Stimulated activated CD8-positive, alpha-beta memory T cell treated with anti-CD3 and anti-CD28 coated beads, Interleukin-7, amount 100 ng/mL, for 1 hour (primary cell): Measurements from ENCODE around the gene TSPYL4.

Experiments
- DNase-seq, 2 donors: peaks; one replicate each; pipeline ENCODE4 v3.0.0-alpha.2; 2020; ENCODE audit warnings: low read depth in 2 of 2

Gene TSPYL4

DNA sequence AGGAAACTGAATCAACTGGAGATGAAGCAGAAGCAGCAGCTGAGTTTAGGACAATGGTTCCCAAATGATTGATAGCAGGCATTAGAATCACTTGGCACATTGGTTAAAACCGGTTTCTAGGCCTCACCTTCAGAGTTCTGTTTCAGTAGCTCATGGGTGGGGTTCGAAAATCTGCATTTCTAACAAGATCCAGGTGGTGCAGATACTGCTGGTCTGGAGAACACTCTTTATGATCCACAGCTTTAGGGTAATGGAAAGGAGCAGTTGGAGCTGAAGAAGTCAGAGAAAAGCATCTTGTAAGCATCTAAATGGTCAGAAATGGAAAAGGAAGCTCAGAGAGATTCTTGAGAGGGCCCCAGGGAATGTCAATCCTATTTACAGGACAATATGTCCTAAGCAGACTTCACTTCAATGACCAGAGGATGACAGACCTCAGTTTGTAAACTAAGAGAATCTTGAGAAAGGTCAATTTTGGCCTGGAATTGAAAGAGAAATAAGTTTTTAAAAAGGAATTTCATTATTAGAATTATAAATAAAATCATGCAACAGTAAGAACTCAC lies 17.4 kb upstream of the TSPYL4 start:
- DNase-seq = no peak

DNA sequence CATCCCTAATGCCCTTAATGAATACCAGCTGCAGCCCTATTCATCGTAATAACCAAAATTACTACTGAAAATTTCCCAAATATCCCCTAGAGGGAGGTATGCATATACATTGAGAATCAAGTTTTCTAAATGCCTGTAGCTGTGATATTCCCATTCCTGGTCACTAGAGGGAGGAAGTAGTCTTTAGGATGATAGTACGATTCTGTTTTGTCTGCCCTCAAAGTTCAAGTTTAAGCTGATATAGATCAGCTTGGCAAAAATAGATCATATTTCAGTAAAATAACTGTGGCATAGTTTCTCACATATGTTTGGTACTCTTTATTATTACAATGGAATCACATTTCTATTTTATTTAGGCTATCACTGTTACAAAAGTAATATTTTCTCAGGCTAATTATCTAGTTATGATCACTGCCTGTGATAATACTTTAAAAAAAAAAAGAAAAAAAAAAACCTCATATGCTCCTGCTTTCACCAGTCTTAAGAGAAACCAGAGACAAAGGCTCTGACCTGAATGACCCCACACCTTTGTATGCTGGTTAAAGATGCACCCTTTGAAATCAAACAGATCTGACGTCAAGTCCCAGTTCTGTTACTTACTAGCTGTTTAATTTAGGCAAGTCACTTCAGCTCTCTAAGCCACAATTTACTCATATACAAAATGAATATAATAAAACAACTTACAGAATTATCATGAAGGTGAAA lies 14.9 kb upstream of the TSPYL4 start:
- no peak for DNase-seq

DNA sequence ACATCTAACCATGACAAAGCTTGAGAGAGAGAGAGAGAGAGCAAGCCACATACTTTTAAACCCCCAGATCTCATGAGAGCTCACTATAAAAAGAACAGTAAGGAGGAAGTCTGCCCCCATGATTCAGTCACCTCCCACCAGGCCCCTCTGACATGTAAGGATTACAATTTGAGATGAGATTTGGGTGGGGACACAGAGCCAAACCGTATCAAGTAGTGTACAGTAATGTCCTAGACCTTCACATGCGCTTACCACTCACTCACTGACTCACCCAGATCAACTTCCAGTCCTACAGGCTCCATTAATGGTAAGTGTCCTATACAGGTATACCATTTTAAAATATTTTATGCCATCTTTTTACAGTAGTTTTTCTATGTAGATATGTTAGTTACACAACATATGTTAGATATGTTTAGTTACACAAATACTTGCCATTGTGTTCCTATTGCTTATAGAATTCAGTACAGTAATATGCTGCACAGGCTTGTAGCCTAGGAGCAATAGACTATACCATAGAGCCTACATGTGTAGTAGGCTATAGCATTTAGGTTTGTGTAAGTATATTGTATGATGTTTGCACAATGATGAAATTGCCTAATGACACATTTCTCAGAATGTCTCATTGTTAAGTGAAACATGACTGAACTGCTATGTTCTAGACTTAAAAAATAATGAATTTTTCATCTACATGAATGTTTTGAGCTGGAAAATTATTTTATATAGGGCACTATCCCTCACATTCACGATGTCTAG lies 14.1 kb upstream of the TSPYL4 start:
- DNase-seq = no peak

DNA sequence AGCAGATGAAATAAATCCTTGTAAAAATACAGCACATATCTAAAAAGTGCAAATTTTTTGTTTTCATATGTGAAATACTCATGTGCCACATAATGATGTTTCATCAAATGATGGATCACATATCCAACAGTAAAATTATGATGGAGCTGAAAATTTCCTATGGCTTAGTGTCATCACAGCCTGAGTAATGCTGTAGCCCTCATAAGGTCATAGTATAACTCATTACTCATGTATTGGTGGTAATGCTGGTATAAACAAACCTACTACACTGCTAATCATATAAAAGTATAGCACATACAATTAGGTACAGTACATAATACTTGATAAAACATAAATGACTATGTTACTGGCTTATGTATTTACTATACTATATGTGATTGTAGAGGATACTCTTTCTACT lies 12.9 kb upstream of the TSPYL4 start:
- DNase-seq = no peak

DNA sequence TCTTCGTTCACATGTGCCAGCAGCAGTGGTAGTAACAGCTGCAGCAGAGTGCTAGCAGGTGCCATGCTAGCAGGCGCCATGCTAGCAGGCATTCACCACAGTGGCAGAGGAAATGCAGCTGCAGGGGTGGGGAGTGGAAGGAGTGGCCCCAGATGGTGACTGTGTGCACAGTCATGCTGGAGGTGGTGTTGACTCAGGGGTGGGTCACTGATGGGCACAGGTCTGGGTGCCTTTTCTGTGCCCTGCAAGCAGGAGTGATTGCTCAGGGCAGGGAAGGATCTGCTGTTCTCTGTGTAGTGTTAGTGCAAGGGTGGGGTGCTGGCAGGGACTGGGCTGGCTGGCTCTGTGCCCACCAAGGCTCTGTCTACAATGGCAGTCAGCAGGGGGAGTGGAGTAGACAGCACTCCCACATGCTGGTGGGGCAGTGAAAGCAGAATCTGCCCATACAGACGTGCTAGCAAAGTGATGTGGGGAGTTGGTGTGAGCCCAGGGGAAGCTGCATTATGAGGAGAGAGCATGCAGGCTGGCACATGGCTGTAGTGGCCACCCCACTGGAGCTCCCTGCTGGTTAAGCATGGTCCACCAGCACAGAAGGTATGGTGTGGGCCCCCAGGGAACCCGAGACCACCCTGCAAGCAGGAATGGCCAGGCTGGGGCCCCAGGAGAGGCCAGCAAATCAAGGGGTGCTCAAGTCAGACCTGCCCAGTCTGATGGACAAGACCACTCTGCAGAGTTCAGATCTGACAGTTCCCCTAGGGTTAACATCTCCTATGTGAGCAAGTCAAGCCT lies 11.4 kb upstream of the TSPYL4 start:
- DNase-seq = no peak

DNA sequence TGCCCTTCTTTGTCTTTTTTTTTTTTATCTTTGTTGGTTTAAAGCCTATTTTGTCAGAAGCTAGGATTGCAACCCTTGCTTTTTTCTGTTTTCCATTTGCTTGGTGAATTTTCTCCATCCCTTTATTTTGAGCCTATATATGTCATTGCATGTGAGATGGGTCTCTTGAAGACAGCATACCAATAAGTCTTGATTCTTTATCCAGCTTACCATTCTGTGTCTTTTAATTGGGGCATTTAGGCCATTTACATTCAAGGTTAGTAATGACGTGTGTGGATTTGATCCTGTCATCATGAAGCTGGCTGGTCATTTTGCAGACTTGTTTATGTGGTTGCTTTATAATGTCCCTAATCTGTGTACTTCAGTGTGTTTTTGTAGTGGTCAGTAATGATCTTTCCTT lies 9.5 kb upstream of the TSPYL4 start:
- DNase-seq = no peak

DNA sequence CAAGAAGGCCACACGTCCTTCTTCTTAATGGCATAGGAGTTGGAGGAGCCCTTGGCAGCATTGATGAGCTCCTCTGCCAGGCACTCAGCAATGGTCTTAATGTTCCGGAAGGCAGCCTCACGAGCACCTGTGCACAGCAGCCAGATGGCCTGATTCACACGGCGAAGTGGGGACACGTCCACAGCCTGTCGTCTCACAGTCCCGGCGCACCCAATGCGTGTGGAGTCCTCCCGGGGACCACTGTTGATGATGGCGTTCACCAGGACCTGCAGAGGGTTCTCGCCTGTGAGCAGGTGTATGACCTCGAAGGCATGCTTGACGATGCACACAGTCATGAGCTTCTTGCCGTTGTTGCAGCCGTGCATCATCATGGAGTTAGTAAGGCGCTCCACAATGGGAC lies 4.6 kb upstream of the TSPYL4 start:
- no peak for DNase-seq

DNA sequence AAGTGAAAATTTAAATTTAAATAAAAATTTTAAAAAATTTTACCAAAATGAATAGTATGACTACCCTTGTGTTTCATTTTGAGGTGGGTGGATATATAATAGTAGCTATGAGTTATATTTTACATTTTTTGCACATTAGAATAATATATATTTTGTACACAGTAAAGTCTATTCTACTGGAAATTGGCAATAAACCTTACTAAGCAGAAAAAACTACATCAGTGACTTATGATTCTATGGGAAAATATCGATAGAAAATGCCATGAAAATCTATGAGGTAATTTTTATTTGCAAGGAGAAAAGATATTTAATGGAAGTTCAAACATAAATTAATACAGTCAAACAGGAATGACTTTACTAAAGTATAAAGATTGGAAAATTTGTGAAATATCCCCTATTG lies 2.8 kb upstream of the TSPYL4 start:
- no peak for DNase-seq

DNA sequence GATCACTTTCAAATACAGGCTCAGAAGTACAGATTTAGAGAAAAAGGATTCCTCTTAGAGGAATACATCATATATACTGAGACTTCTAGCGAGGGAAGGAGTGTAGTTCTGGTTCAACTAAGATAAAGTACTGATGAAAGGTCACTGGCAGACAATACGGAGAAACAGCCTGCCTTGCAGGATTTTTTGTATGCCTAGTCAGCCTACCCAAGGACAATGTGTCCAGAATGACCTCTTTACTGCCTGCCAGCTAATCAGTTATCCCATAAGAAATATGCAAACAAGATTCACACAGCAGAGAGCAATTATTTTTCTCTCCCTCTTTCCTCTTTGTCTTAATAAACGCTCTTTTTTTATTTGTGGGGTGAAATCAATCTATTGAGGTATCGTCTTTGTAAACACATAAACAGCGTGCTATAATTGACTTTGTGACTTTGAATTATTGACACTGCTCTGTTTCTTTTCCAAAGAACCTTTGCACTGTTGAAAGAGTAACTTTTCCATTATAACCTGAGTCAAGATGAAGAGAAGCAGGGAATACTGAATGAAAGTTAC lies 1.4 kb upstream of the TSPYL4 start:
- DNase-seq = no peak

DNA sequence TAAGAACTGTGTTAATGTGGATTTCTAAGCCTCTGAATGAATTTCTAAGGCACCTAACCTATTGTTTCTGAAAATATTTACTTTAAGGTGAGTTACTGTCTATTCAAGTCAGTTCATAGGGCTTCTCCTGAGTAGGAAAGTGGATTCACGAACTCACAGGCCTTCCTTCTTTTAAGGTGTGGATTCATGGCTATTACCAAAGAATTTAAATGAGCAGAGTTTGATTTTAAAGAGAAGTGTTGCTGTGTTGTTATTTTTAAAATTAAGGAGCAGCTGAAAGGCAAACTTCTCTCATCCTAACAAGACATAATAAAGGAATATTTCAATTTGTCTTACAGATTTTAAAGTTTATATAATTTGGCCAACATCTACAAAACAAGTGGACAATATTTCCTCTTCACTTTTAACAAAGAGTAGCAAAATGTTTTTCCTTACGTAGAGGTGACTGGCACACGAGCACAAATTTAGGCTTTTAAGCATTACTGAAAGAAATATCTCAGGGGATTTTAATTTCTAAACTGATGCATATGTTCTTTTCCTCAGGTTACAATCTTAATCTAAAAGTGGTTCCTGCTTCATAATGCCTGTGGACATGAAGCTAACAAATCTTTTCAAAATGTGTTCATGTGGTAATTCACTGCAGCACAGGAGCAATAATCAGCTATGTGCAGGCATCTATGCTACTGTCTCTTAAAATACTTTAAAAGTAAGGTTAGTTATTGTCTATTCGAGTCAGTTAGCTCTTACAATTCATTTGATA lies 602 bp upstream of the TSPYL4 start:
- DNase-seq = no peak

DNA sequence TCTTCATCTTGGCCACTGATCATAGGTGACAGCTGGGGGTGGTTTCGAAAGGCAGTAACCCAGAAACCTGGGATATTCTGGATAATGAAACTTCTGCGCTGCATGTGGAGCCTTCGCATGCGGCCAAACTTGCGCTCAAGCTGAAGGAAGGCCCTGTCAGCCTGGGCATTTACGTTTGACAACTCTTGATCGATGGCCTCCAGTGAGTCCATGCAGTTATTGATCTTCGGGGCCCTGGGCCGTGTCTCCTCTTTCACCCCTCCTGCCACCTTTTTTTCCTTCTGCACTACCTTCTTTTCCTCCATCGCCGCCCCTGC lies 729 bp downstream of the TSPYL4 start:
- DNase-seq = no peak

DNA sequence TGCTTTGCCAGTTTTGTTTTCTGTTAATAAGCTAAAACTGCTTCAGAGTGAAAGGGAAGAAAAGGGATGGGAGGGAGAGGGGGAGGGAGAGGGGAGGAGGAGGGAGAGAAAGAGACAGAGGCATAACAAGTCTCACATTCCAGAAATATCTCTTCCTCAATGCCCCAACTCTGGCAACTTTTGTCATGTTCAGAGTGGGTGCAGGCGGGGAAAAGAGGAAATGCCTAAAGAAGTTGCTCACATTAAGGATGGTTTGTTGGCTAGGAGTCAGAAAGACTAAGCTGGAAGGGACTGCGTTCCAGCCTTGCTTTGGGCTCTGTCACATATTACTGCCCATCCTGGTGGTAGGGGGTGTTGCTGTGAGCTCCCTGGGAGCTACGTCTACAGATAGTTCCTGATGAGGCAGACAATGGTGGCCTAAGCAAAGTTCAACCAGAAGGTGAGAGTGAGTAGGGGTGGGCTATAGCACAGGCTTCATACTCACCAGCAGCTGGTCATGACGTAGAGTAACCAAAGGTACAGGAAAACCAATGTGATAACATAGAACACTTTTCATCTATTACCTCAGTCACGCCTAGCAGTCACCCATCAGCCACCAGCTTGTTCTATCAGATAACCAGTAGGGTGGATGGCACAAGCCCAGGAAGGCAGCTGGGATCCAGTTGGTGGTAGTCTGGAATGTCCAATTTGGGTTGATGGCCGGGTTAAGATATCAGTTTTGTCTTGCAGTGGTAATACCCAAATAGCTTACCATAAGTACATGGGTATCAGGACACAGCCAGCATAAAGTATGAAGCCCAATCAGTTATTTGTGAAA lies 2.1 kb downstream of the TSPYL4 start:
- DNase-seq = no peak

DNA sequence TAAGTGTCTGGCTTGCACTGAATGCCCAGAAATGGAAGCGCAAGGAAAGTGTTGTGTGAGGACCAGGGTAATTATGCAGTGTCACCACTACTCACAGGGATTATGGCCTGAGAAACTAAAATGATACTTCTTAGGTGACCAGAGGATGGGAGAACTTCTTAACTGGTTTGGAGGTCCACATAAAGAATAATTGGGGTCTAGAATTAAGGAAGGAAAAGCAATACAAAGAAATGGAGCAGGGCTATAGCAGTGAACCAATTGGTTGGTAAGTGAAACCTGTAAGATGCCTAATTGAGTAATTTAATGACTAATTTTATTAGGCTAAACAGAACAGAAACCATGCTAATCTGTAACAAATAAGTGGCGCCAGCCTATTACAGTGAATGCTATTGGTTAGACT lies 5.3 kb downstream of the TSPYL4 start:
- DNase-seq = no peak

DNA sequence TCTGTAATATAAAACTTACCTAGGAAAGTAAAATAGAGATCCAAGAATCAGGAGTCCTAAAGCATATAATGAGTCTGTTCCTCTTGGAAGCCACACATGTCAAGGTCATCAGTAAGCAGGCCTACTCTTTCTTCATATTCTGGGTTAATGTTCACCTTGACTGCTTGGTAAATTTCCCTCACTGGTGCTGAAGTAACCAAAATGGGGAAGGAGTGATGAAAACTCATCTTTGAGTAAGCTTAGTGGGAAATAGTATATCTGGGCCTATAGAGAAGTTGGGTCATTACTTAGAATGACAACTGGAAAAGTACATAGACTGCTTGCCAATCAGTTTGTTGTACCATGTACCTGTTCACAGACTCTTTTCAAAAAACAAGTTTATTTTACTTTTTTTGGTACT lies 6.6 kb downstream of the TSPYL4 start:
- no peak for DNase-seq

DNA sequence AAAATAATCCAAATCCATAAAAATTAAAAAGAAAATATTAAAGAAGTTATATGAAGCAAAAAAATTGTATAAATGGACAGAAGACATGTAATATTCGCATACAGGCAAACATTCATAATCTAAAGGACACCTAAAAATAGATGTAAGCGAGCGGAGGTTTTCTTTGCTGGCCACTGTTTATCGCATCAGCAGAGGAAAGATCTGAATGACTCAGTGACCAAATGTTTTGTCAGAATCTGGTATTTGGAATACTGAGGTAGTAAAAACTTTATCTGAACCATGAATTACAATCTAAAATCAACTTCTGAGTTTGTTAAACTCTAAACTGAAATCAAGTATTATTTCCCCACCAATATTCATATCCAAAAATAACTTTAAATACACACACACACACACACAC lies 7.8 kb downstream of the TSPYL4 start:
- DNase-seq = no peak

DNA sequence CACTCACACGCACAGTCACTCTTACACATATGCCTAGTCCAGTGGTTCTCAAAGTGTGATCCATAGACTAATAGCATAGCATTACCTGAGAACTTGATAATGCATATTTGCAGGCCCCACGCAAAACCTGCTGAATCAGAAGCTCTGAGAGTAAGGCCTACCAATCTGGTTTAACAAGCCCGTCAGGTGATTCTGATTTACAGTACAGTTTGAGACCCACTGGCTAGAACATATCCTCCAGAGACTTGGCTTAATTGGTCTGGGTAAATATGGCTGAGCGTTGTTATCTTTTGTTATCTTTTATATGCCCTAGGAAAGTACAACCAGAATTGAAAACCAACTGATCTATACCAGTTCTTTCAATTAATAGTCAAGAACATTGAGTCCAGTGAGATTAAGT lies 9.6 kb downstream of the TSPYL4 start:
- DNase-seq = no peak

DNA sequence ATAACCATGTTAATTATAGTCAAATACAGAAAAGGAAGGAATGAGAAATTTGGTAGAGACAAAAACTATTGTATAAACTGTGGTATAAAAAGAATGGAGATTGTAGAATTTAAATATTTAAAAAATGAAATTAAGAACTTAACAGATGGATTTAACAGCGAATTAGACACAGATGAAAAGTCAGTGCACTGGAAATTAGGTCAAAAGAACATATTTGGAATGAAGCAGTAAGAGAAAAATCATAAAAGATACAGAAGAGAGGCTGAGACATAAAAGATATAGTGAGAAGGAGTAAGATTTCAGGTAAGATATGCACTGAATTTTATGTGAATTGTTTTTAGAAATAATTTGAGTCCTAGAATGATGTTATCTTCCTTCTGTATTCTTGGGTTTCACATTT lies 14.0 kb downstream of the TSPYL4 start:
- no peak for DNase-seq

DNA sequence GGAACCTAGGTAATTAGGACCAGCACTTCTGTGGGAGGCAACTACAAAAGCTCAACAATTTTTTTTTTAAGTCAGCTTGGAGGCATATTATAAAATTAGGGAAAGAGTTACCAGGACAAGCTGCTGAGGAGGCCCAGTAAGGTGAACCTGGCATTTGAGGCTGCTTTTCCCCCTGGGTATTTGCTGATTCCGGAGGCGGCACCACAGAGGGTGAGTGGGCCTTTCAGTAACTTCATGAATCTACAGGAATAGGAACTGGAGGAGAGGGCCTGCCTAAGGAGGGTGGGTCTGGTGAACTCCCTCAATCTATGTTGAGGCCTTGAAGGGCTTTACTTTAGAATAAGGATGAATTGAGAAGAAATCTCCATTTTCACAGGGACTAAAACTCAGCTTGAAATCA lies 14.6 kb downstream of the TSPYL4 start:
- DNase-seq = no peak

DNA sequence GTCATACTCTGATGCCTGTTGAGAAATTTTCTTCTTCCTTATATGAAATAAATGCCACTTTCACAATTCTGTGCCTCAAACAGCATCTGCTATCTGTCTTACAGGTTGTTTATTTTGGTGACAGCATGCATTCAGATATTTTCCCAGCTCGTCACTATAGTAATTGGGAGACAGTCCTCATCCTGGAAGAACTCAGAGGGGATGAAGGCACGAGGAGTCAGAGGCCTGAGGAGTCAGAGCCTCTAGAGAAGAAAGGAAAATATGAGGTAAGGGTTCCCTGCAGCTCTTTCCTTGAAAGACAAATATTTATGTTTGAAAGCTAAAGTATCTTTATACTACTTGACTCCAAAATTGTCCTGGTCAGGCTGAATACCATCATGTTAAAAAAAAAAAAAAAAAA lies 15.8 kb downstream of the TSPYL4 start:
- no peak for DNase-seq

DNA sequence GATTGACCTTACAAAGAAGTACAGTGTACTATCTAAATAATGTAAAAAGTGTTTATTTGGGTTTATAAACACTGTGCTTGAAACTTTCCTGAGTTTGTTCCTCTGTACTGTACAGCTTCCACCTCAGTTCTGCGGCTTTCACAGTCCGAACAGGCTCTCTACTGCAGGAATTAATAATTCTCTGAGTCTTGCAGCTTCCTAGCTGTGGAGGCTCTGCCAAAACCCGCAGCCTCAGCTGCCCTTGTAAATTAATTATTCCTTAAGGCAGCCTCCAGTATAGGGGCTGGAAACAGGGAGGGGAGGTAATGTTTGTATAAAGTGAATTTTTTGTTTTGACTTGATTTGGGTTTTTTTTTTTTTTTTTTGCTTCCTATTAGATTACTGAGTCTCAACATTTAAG lies 19.2 kb downstream of the TSPYL4 start:
- no peak for DNase-seq
